Endothelial cell of hepatic sinusoid (primary cell): ENCODE data around the gene GADD45B.
"Not testable (repeated sequence)": the region's sequence is repeated elsewhere in the genome, so short reads cannot be mapped to it uniquely, and the experiment has no call there.

Experiments used
- in situ Hi-C: cut with HindIII; loops from 2 replicates; pipeline ENCODE4 v1.10.0; 2017; ENCODE audit warnings: low sequenced_read_pairs

GADD45B gene

GRCh38 chr19:2512523-2513431, 36.9 kb downstream of the GADD45B start:
- in situ Hi-C loops, result no loop called here

- in situ Hi-C loops, result no loop called here
Measured at GRCh38 chr19:2514981-2515518, 39.1 kb downstream of the GADD45B start.

DNA sequence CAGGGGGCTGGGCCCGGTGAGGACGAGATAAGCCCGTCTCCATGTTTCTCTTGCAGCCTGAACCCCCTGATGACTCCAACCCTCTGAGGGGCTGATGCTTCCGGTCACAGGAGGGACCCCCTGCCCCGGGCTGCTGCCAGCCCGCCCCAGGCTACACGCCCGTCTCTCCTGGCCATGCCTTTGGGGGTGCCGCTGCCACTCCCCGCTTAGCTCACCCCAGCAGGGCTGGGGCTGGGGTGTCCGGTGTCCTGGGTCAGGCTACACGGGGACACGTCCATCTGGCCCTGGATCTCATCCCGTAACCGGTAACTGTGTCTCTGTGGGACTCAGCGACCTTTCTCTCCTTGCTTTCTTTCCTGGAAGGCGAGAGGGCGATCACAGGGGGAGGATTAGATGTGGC, 40.8 kb downstream of the GADD45B start:
- in situ Hi-C loops, result no loop called here

- in situ Hi-C loops, result no loop called here
Measured at GRCh38 chr19:2517881-2518601, 42.1 kb downstream of the GADD45B start.

DNA sequence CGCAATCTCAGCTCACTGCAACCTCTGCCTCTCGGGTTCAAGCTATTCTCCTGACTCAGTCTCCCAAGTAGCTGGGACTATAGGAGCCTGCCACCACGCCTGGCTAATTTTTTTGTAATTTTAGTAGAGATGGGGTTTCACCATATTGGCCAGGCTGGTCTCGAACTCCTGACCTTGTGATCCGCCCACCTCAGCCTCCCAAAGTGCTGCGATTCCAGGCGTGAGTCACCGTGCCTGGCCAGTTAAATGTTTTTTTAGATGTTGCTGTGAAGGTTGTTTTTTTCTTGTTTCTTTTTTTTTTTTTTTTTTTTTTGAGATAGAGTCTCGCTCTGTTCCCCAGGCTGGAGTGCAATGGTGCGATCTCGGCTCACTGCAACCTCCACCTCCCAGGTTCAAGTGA, 42.9 kb downstream of the GADD45B start:
- in situ Hi-C loops, result not testable (repeated sequence)

GRCh38 chr19:2519482-2519881, 43.6 kb downstream of the GADD45B start:
- in situ Hi-C loops, result no loop called here

DNA sequence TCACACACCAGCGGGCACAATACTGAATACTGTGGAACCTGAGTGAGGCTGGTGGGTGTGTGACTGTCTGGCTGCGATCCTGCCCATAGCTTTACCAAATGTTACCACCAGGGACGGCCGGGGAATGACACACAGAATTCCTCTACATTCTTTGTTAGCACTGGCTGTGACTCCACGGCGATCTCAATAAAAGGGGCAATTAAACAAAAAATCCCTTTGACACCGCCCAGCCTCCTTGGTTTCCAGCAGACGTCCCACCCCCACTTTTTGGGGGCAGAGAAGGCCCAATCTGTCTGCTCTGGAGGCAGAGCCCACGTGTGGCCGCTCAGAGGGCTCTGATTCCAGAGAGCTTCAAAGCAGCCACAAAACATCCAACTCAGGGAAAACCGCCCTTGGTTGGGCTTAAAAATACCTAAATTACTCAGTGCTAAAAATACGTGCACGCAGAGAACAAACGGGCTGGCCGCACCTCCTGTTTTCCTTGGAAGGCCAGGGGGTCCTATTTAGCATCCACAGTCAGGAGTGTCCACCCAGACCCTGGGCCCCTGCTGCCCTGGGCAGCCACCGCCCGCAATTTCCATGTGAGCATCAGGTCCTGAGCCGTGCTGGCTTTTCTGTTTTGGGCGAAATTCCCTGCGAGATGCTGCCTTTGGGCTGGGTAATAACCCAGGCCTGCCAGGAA, 47.8 kb downstream of the GADD45B start:
- in situ Hi-C loops, result no loop called here

- in situ Hi-C loops, result no loop called here
Measured at GRCh38 chr19:2524361-2524839, 48.5 kb downstream of the GADD45B start.

DNA sequence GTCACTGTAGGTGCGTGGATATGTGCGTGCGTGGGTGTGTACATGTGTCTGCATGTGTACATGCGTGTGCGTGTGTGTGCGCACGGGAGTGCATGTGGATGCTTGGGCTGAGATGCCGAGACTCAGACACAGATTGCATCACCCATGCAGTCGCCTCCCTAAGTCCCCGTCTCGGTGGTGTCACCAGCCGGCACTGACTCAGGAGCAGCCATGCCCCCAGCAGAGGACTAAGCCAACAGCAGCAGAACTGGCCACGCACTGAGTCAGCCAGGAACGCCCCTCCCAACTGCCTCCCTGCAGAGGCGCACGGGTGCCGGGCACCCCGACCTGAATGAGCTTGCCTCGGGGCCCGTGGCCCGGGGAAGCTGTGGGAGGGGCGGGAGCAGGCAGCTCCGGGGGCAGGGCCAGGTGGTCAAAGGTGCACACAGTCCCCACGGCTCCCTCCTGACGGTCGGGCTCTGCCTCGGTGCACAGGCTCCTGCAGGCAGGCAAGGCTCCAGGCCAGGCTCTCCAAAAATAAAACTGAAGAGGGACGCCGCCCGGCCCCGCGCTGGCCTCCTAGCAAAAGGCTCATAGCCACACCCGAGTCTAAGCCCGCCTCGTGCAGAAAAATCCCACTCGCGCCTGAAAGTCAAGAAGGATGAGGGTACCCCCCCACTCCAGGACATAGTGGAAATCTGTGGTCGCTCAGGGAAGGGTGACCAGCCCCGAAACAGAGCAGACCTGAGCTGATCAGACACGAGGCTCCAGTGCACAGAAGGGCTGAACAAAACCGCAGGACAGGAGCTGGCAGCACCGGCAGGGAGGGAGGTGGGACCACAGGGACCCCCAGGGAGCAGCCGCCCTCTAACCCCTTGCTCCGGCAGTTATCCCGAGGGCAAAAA, 49.2 kb downstream of the GADD45B start:
- in situ Hi-C loops, result no loop called here

GRCh38 chr19:2527171-2527570, 51.2 kb downstream of the GADD45B start:
- in situ Hi-C loops, result no loop called here

DNA sequence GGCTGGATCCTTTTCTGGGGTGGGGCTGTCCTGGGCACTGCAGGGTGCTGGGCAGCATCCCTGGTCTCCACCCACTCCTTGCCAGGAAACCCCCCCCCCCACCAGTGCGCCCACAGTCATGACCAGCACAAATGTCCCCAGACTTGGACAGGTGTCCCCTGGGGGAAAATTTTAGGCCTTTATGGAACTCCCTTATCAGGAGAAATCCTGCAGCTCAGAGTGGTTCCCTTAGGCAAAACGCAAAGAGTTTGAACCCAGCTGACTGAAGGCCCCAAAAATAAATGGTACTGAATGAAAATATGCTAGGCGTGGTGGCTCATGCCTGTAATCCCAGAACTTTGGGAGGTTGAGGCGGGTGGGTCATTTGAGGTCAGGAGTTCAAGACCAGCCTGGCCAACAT, 51.8 kb downstream of the GADD45B start:
- in situ Hi-C loops, result no loop called here
